ENCODE results near the gene TBXAS1.
A peak's percentile ranks its signal among the peaks of the same experiment; 100 is the strongest.

The TBXAS1 gene

DNA sequence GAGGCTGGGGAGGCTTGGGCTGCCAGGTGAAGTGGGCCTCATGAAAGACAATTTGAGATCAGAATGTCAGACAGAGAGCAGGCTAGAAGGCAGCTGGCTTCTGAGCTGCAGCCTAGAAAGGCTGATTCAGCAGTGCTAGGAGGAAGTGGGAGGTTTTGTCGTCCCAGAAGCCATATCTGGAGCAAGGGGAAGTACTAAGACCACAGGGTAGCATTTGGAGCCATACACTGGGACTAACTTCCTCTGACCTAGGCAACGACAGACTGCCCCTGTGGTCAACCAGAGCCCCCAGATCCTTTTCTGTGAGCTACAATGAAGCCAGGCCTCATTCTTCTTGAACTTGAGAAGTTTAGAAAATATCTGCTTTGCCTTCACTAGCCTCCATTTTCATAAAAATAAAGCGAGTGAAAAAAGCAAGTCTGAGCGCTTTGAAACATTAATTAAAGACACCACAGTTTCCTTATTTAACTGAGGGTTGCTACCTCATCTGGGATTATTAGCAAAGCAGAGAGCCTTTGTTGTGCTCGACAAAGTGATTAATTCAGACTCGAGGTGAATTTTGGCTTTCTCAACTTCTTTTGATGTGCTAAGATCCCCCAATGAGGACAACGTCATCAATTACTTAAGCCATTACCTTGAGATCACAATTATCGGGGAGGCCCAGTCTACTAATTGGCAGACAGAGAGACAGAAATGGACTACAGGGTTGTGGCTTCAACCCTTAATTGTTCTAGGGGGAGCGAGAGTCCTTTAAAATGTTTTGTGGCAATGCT, 26.6 kb downstream of the TBXAS1 start:
- no peak for DNase-seq

DNA sequence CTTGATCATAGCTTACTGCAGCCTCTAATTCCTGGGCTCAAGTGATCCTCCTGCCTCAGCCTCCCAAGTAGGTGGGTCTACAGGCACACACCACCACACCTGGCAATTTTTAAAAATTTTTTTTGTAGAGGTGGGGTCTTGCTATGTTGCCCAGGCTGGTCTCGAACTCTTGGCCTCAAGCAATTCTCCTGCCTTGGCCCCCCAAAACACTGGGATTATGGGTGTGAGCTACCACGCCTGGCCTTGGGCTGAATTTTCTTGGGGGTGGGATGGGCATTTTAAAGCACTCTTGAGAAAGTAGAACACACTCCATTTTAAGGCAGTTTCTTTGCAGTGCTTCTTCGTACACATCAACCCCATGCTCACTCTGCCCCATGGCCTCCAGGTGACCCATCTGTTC, 28.7 kb downstream of the TBXAS1 start:
- no peak for DNase-seq

DNA sequence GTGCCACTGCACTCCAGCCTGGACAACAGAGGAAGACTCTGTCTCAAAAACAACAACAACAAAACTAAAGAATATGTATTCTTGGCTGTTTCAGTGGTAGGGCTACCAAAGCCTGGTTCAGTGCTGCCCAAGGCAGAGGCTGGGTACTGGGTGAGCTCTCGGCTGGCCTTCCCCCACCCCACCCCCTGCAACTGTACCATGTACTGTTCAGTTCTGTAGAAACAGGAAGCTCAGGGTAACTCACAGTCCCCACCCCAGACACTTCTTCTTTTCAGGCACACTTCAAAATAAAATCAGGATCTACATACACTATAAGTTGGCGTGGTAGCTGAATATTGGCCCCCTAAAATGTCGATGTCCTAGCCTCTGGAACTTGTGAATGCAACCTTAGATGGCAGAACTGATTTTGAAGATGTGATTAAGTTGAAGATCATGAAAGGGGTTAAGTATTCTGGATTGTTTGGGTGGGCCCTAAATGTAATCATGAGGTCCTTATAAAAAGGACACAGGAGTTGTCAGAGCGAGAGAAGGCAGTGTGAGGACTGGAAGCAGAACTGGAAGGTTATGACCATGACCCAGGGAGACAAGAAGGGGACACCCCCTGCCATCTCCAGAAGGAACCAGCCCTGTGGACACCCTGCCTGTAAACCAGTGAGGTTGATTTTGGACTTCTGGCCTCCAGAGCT, 31.2 kb downstream of the TBXAS1 start:
- DNase-seq: no peak

GRCh38 chr7:139861803-139862202, 32.7 kb downstream of the TBXAS1 start:
- no peak for DNase-seq

GRCh38 chr7:139866047-139866837, 37.2 kb downstream of the TBXAS1 start:
- DNase-seq: no peak

- no peak for DNase-seq
Observed at GRCh38 chr7:139867847-139868246, 38.8 kb downstream of the TBXAS1 start.

GRCh38 chr7:139869886-139870285, 40.8 kb downstream of the TBXAS1 start:
- DNase-seq: no peak

- no peak for DNase-seq
Observed at GRCh38 chr7:139870380-139870779, 41.3 kb downstream of the TBXAS1 start.

DNA sequence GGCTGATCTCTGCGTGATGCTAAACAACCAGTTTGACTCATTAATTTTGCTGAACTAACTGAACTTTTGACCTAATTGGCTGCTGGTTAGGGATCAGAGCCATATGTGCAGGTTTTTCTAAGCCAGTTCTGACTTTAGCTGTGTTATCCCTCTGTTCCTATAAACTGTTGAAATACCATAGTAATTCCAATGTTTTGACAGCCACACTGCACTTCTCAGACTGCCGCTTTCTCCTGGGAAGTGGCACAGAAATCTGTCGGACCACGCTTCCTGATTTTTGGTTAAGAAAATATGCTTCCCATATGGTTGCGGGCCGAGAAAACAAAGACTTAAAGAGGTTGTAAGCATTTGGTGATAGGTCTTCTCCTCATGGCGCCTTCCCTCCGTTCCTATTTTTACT, 42.3 kb downstream of the TBXAS1 start:
- DNase-seq: peak; percentile 29

DNA sequence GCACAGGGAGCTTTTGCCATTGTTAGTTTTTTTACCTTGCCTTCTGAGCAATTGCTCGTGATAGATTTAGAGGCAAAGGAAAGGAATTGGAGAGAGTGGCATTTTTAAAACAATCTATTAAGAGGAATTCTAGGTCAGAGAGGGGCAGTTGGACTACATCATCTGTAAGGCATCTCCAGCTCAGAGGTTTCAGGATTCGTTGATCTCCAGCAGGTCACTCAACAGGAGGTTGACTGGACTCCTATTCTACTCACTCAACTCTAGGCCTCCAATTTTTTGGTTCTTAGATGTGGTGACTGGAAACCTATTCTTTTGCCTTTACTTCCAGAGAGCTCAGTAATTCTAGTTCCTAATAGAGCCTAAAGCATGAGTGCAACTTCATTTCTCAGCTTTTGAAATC, 42.8 kb downstream of the TBXAS1 start:
- DNase-seq: peak; percentile 31

GRCh38 chr7:139873593-139874301, 44.7 kb downstream of the TBXAS1 start:
- no peak for DNase-seq

DNA sequence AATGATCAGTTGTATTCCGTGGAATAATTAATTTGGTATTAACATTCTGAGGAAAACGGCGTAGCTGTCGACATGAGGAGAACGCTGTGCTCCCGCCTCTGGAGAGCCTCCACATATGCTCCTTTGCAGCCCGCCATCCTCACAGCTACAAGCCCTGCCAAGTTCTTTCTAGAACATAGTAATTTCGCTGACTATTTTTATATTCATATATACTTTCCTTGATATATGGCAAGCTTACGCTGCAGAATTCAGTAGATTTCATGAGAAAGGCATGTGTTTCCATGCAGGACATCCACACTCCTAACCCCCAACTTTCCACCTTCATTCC, 45.2 kb downstream of the TBXAS1 start:
- DNase-seq: no peak

- no peak for DNase-seq
Observed at GRCh38 chr7:139875821-139876241, 46.8 kb downstream of the TBXAS1 start.

DNA sequence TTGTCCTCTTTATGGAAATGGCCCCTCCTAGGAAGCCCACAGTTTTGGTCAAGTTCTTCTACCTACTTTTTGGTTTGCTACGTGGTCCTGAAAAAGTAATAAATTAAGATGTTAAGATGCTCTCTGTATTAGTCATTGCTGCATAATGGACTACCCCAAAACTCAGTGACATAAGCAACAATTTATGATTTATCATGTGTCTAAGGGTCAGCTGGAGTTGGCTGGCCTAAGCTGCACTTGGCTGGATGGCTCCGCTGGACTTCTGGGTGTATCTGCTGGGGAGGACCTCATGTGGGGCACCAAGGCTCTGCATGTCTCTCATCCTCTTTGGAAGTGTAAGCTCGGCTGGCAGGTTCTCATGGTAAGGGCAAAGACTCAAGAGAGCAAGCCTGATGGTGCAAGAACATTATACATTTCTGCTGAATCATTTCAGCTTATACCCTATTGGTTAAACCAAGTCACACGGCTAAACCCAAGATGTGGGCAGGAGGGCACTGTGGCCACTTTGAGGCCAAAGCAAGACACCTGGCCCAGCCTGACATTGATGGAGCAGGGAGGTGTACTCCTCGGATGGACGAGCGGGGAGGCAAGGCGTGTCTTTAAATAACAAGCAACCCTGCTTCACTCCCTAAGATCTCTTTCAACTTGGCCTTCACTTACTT, 47.7 kb downstream of the TBXAS1 start:
- DNase-seq: peak; percentile 32

- DNase-seq: no peak
Observed at GRCh38 chr7:139883814-139884213, 54.8 kb downstream of the TBXAS1 start.

- no peak for DNase-seq
Observed at GRCh38 chr7:139884441-139884840, 55.4 kb downstream of the TBXAS1 start.

- DNase-seq: no peak
Observed at GRCh38 chr7:139885511-139885910, 56.4 kb downstream of the TBXAS1 start.

DNA sequence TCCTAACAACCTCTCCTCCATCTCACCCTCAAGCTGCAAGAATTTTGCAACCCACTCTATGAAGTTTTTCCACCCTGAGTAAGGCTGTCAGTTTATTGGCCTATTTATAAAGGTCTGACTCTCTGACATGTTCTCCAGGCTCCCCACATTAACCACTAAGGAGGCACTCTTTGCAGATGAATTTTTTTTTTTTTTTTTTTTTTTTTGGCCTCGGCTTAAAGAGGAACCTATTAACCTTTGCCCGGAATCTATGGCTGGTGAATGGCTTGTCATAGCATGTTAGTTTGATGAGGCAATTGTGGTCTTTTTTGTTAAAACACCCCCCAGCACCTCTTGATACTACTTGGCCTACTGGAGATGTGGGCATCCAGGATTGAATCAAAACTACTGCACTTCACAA, 57.1 kb downstream of the TBXAS1 start:
- DNase-seq: no peak

DNA sequence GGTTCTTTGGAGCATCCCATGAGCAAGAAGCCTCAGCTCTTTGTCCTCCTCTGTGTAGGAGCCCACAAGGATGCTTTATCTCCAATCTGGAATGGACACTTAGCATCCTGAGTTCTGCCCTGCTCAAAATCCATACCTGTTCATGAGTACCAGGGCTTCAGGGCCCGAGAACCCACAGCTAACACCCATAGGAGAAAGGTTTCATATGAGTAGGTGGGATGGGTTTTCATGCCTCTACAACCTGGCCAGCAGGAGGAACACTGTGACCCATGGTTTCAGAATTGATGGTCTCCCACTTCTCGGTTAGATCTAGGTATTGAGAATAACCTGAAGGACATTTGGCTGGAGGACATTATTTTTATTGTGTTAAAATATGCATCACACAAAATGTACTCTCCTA, 57.8 kb downstream of the TBXAS1 start:
- no peak for DNase-seq

- DNase-seq: no peak
Observed at GRCh38 chr7:139887992-139888481, 59.0 kb downstream of the TBXAS1 start.

DNA sequence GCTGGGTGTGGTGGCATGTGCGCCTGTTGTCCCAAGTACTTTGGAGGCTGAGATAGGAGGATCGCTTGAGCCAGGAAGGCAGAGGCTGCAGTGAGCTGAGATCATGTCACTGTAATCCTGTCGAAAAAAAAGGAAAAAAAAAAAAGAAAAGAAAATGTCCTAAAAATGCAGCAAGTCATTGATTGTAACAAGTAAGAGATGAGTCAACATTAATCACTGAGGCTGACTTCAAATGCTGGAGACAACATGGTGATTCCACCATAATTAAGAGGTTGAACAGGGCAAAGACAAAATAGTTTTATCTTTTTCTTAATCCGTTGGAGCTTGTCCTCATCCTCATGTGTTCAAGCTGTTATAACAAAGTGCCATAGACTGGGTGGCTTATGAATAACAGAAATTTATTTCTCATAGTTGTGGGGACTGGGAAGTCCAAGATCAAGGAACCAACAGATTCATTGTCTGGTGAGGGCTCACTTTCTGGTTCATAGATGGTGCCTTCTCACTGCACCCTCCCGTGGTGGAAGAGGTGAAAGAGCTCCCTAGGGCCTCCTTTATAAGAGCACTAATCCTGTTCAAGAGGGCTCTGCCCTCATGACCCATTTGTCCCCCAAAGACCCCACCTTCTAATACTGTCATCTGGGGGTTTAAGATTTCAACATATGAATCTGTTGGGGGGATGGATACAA, 60.3 kb downstream of the TBXAS1 start:
- DNase-seq: peak; percentile 33

- DNase-seq: no peak
Observed at GRCh38 chr7:139893461-139893860, 64.4 kb downstream of the TBXAS1 start.

All from EL (cell line).